Measurements from ENCODE around the gene ADGRA3. TPM values are rescaled to one million over a fixed set of nuclear protein-coding genes. Genes with fewer than 3 reads are reported as not detected.

Gene ADGRA3
- total and polyA plus RNA-seq, 2 of the 13 experiments (the other 11 are each of a cell fraction or from before 2014, with no cell fraction given): 32.2 to 40.8 TPM

- DNase-seq (ENCODE audit: low spot score) (no peak), FAIRE-seq (no peak), ATAC-seq (no peak)
- Histone ChIP-seq H3K9me3 (ENCODE audit: low read length) (no peaks in the 10 kb centered on the region), H2AFZ (ENCODE audit: low read length) (no peak overlapping the region), H3K36me3 (replicated peaks in 1 of 2; ENCODE audit: control insufficient read depth in 1 of 2, insufficient read depth in 2 of 2, low read length in 2 of 2) (no peaks in the 10 kb centered on the region), H4K20me1 (ENCODE audit: insufficient read depth, low read length) (no peaks in the 10 kb centered on the region), H3K4me3 (replicated peaks in 1 of 3; ENCODE audit: insufficient read depth in 1 of 3, low read depth in 2 of 3, low read length in 3 of 3) (no peak overlapping the region), H3K79me2 (ENCODE audit: insufficient read depth, low read length) (no peaks in the 10 kb centered on the region), H3K9ac (ENCODE audit: insufficient read depth, low read depth, low read length) (no peak overlapping the region), H3K4me2 (ENCODE audit: low read depth, low read length) (no peak overlapping the region), H3K27me3 (ENCODE audit: control insufficient read depth in 1 of 2, insufficient read depth in 2 of 2, low read length in 2 of 2) (no peaks in the 10 kb centered on the region), H3K4me1 (ENCODE audit: insufficient read depth, low read length) (no peaks in the 10 kb centered on the region), H3K27ac (ENCODE audit: extremely low read length, insufficient read depth, low read length) (no peak overlapping the region)
- POLR2A ChIA-PET: no interaction called here
- in situ Hi-C loops (cut with HindIII; ENCODE audit: extremely low pct_ligation_motif_present, low pct_unique_long_range_greater_than_20kb): no loop called here
- intact Hi-C loops (cut with micrococcal nuclease; ENCODE audit: unreplicated experiment): no loop called here
- WGBS (ENCODE audit: low lambda C conversion rate): 0% methylated on average over 1 of the region's 1 CpG
- TF ChIP-seq POGZ (CRISPR knock-in tag; IDR thresholded peaks at IDR 0.05) (no peak), SRF (IDR thresholded peaks at IDR 0.05; ENCODE audit: low read depth, low read length) (no peak), ZNF317 (CRISPR knock-in tag; IDR thresholded peaks at IDR 0.05) (no peak), KDM3A (CRISPR knock-in tag; IDR thresholded peaks at IDR 0.05; ENCODE audit: low read depth) (no peak), HDAC1 (CRISPR knock-in tag; IDR thresholded peaks at IDR 0.05) (no peak), ATF6 (CRISPR knock-in tag; conservative IDR thresholded peaks at IDR 0.05) (no peak), HDAC6 (IDR thresholded peaks at IDR 0.05; ENCODE audit: low read depth, low read length) (no peak), PAX8 (CRISPR knock-in tag; IDR thresholded peaks at IDR 0.05; ENCODE audit: borderline replicate concordance) (no peak)
- BruUV-seq (replicated peaks): no TSS peak
- CTCF ChIA-PET (ENCODE audit: low intra/inter-chr PET ratio, low total read pairs): no interaction called here
These were observed 170.8 kb downstream of the ADGRA3 start for GRCh38 chr4:22345055-22345454.

GRCh38 chr4:22343606-22344005 lies 172.3 kb downstream of the ADGRA3 start:
- Histone ChIP-seq H3K4me1 (ENCODE audit: insufficient read depth, low read length) (no peaks in the 10 kb centered on the region), H3K27ac (ENCODE audit: extremely low read length, insufficient read depth, low read length) (no peak overlapping the region), H3K79me2 (ENCODE audit: insufficient read depth, low read length) (no peaks in the 10 kb centered on the region), H3K9ac (ENCODE audit: insufficient read depth, low read depth, low read length) (no peak overlapping the region), H3K4me3 (replicated peaks in 1 of 3; ENCODE audit: insufficient read depth in 1 of 3, low read depth in 2 of 3, low read length in 3 of 3) (no peak overlapping the region), H3K36me3 (replicated peaks in 1 of 2; ENCODE audit: control insufficient read depth in 1 of 2, insufficient read depth in 2 of 2, low read length in 2 of 2) (no peaks in the 10 kb centered on the region), H4K20me1 (ENCODE audit: insufficient read depth, low read length) (no peaks in the 10 kb centered on the region), H3K27me3 (ENCODE audit: control insufficient read depth in 1 of 2, insufficient read depth in 2 of 2, low read length in 2 of 2) (no peaks in the 10 kb centered on the region), H3K4me2 (ENCODE audit: low read depth, low read length) (no peak overlapping the region), H2AFZ (ENCODE audit: low read length) (no peak overlapping the region), H3K9me3 (ENCODE audit: low read length) (no peaks in the 10 kb centered on the region)
- no peak for FAIRE-seq
- in situ Hi-C loops (cut with HindIII; ENCODE audit: extremely low pct_ligation_motif_present, low pct_unique_long_range_greater_than_20kb): no loop called here
- DNase-seq (ENCODE audit: low spot score): no peak
- no TSS peak for BruUV-seq (replicated peaks)
- ATAC-seq: no peak
- WGBS (ENCODE audit: low lambda C conversion rate): 94% methylated on average over 2 of the region's 2 CpGs
- POLR2A ChIA-PET: no interaction called here
- CTCF ChIA-PET (ENCODE audit: low intra/inter-chr PET ratio, low total read pairs): no interaction called here
- intact Hi-C loops (cut with micrococcal nuclease; ENCODE audit: unreplicated experiment): no loop called here
- TF ChIP-seq ZNF10 (CRISPR knock-in tag; IDR thresholded peaks at IDR 0.05; ENCODE audit: borderline replicate concordance, low read depth): no peak
- no peak for TF ChIP-seq SNAPC2 (CRISPR knock-in tag; IDR thresholded peaks at IDR 0.05)
- no peak for TF ChIP-seq IKZF4 (CRISPR knock-in tag; IDR thresholded peaks at IDR 0.05; ENCODE audit: borderline replicate concordance, low read depth, not compliant biosample characterization)
- TF ChIP-seq HNF4G (IDR thresholded peaks at IDR 0.05; ENCODE audit: borderline replicate concordance, low read depth, low read length): no peak
- no peak for TF ChIP-seq HNF4G (CRISPR knock-in tag; IDR thresholded peaks at IDR 0.05; ENCODE audit: borderline replicate concordance, low read depth)
- TF ChIP-seq HOMEZ (CRISPR knock-in tag; IDR thresholded peaks at IDR 0.05; ENCODE audit: low read depth): no peak
